NK-92 (cell line): ENCODE data around the gene ABHD8.

Experiments
- DNase-seq: peaks from one replicate; lab custom pipeline; 2025; ENCODE audit not compliant: unreplicated experiment; lab: John Stamatoyannopoulos, UW

The ABHD8 gene

DNA sequence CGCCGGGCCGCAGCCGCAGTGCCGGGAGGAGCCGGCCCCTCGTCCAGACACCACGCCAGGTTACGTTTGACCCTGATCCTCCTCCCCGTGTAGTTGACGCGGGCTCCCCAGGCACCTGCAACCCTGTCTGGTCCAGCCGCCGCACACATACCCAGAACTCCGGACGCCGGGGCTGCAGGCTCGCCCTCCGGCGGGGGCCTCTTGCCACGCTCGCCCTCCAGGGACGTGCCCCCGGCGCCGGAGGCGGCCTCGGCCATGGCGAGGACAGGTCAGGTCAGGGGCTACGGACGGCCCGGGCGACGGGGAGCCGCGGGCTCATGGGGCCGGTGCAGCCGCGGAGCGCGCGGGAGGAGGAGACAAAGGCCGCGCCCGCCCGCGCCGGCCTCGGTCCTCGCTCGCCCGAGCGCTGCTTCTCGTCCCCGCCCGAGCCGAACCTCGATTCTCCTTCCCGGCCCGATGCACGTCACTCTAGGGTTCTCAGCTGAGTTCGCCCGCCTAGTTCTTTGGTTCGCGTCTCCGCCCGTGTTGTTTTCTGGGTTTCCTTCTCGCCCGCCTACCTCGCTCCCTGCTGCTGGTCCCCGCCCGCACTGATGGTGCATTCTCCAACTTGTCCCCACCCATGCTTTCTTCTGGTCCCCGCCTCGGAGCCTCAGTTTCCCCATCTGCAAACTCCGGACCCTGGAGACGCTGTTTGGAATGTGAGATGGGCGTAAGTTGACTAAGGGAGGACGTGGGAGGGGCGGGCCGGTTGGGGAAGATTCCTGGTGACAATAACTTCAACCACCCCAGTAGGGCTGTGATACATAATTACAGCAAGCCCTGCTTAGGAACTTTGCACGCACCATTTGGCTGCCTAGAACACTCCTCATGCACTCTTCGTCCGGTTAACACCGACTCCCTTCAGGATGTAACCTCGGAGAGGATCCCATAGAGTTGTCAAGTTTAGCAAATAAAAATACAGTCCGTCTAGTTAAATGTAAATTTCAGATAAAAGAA lies 31.5 kb upstream of the ABHD8 start, which contains the start of gene ANO8:
Gene ANO8 (minus strand): TSS at position 442 of the 996 bp plus-strand sequence. CDS start 185 bp downstream, at position 257.
- peak; percentile 55 for DNase-seq

- DNase-seq: no peak
Observed at GRCh38 chr19:17333611-17334413, 30.6 kb upstream of the ABHD8 start.

GRCh38 chr19:17332677-17333581 lies 29.7 kb upstream of the ABHD8 start:
- DNase-seq: no peak

DNA sequence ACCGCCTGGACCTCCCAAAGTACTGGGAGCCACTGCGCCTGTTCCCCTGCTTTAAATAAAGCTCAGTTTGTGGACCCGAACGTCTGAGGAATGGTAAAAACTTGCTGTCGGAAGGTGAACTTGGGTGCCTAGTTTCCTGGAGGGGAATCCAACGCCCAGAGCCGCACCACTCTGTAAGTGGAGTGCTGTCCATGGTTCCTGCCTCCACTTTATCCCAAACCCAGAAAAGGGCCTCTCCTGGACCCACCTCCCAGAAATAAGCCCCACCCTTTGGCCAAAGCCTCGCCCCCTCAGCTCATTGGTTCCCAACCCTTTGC lies 29.1 kb upstream of the ABHD8 start:
- no peak for DNase-seq

DNA sequence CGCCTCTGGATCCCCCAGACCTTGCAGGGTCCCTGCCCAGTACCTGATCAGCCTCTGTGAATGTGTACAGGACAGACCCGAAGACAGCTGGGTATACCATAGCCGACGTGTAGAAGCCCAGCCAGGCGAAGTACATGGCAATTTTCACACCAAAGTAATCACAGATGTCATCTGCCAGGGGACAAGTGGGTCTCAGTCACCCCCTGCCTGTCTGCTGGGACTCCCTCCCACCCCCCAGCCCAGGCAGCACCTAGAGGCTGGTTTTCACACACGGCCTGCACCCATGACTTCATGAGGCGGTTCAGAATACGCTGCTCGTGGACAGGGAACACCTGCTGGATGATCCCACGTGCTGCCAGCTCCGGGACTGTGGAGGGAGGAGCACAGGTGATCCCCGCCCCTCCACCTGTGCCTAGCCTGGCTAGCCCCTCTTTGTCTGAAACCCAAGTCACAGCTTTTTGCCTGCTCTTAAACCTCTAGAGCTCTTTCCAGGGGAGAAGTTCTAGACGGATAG lies 27.9 kb upstream of the ABHD8 start:
- no peak for DNase-seq

- no peak for DNase-seq
Observed at GRCh38 chr19:17330262-17331044, 27.2 kb upstream of the ABHD8 start.

GRCh38 chr19:17329366-17330261 lies 26.4 kb upstream of the ABHD8 start:
- DNase-seq: no peak

DNA sequence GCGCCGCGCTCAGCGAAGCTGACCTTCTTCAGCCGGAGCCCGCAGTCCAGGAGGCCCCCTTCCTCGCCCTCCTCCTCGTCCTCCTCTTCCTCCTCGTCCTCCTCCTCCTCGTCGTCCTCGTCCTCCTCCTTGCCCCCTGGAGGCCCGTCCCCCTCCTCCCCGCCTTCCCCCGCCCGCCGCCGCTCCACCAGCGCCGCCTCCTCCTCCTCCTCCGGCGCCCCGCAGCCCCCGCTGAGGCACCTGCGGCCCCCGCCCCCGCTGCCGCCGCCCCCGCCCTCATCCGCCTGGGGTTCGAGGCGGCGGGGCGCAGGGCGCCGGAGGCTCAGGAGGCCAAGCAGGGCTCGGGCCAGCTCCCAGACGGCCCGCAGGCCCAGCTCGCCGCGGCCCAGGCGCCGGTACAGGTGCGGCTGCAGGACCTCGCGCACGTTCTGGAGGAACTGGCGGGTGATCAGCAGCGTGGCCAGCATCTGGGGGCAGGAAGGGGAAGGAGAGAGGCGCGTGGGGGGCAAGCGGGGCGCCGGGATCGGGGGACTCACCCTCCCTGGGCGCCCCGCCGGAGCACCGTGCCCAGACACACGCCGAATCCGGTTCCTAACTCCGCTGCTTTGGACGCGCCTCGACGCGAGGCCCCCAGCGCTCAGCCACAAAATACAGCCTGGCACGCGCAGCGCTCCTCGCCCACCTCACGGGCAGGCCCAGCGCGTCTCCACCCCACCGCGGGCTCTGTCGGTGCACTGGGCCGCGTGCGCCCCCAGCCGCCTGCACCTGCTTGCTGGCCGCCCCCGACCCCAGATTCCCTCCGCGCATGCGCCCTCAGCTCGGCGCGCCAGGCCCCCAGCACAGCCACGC lies 25.5 kb upstream of the ABHD8 start:
- DNase-seq: no peak

GRCh38 chr19:17327654-17328516 lies 24.7 kb upstream of the ABHD8 start:
- no peak for DNase-seq

DNA sequence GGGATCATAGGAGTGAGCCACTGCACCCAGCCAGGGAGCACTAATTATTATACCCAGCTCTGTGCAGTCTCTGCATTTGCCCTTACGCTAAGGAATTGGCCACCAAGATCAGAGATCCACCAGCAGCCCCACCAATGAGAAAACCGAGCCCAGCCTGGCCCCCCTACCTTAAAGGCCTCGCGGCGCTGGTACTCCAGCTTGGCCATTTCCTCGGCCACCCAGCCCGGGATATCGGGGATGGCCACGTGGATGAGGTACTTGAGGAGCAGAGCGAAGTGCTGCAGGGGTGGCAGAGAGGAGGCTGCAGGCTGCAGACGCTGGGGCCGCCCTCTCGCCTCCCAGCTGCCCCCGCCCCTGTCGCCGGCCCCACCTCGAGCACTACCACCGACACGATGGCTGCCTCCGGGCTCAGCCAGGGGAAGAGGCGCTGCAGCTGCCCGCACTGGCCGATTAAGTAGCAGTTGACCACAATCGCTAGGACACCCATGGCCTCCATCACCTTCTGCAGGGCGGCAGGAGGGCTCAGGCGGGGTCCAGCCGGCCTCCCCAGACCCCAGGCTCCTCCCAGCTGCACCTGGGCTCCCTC lies 23.9 kb upstream of the ABHD8 start:
- DNase-seq: no peak

DNA sequence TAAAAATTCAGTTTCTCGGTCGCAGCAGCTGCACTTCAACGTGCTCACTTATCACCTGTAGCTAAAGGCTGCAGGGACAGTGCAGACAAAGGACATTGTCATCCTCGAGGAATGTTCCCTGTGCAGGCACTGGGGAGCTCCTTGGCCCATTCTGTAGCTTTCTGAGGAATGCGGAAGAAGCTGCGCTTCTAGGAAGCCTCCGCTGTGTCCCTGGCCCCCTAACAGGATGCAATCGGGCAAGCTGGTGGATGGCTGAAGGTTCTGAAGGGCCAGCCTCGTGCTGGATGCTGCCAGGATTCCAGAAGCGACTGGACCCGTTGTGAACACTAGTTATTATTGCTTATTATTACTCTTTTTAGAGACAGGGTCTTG lies 23.4 kb upstream of the ABHD8 start:
- no peak for DNase-seq

DNA sequence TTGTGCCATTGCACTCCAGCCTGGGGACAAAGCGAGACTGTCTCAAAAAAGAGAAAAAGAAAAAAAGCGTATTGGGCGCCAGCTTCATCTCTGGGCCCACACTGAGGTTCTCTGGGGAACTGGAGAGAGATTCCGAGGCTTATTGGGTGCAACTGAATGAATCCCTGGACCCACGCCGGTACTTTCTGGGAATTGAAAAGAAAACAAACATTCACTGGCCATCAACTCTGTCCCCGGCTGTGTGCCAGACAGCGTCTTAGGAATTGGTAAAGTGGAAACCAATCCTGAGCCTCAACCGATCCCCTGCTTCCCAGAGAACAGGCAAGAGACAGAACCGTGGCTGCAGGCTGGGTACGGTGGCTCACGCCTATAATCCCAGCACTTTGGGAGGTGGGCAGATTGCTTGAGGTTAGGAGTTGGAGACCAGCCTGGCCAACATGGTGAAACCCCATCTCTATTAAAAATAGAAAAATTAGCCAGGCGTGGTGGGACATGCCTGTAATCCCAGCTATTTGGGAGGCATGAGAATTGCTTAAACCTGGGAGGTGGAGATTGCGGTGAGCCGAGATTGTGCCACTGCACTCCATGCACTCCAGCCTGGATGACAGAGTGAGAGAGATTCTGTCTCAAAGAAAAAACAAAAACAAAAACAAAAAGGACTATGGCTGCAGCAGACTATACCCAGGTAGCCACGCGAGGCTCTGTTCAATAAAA lies 22.8 kb upstream of the ABHD8 start:
- no peak for DNase-seq

DNA sequence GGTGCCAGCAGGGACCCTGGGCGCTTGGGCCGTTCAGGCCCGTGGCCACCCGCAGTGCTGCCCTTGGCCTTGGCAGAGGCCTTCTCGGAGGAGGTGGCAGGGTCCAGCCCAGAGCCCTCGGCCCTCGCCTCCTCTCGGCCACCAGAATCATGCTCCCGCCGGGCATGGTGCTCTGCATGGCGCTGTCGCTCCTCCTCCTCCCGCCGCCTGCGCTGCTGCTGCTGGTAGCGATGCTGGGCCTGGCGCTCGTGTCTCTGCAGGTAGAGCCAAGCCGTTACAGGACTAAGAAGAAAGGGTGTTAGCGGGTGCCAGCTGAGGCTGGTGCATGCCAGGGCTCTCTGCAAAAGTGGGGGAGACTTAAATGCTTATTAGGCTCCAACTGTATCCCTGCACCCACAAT lies 21.9 kb upstream of the ABHD8 start:
- DNase-seq: no peak

GRCh38 chr19:17324357-17325114 lies 21.3 kb upstream of the ABHD8 start:
- DNase-seq: no peak

DNA sequence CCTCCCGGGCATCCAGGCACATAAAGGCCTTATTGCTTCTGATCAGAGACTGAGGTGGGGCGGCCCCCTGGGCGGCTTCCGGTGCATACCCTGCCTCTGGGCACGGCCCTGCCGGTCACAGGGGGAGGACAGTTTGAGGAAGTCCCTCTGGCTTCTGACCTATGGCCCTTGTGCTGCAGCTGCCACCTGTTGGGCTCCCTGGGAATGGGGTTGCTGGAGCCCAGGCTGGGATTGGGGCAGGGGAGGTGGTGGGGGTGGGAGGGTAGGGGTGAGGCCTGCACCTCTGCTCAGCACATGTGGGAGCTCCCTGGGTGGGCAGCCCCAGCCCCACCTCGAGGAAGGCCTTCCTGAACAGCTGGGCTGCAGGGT lies 20.7 kb upstream of the ABHD8 start:
- DNase-seq: no peak
